ENCODE results near the gene SIN3A.
"Not testable (repeated sequence)": the region's sequence is repeated elsewhere in the genome, so short reads cannot be mapped to it uniquely, and the experiment has no call there.

SIN3A gene

GRCh38 chr15:75333654-75334419 lies 117.7 kb downstream of the SIN3A start:
- DNase-seq (ENCODE audit: low read depth) = not testable (repeated sequence)

- DNase-seq (ENCODE audit: low read depth) = not testable (repeated sequence)
Observed at GRCh38 chr15:75332093-75332492, 119.4 kb downstream of the SIN3A start.

GRCh38 chr15:75329571-75329970 lies 121.9 kb downstream of the SIN3A start:
- no peak for DNase-seq (ENCODE audit: low read depth)

- no peak for DNase-seq (ENCODE audit: low read depth)
Observed at GRCh38 chr15:75328493-75329314, 122.8 kb downstream of the SIN3A start.

- DNase-seq (ENCODE audit: low read depth) = no peak
Observed at GRCh38 chr15:75327491-75327890, 124.0 kb downstream of the SIN3A start.

GRCh38 chr15:75327005-75327404 lies 124.5 kb downstream of the SIN3A start:
- no peak for DNase-seq (ENCODE audit: low read depth)

GRCh38 chr15:75325922-75326321 lies 125.6 kb downstream of the SIN3A start:
- no peak for DNase-seq (ENCODE audit: low read depth)

GRCh38 chr15:75321711-75322110 lies 129.8 kb downstream of the SIN3A start:
- DNase-seq (ENCODE audit: low read depth) = no peak

Measured in stimulated activated CD8-positive, alpha-beta memory T cell treated with anti-CD3 and anti-CD28 coated beads, Interleukin-4, amount 100 ng/mL, for 24 hours (primary cell).